Endothelial cell of umbilical vein (primary cell): ENCODE data around the gene PPP1R9A. TPM values are rescaled to one million over a fixed set of nuclear protein-coding genes. Genes with fewer than 3 reads are reported as not detected.

Source experiments
- BruUV-seq: library from RNA; stranded (reverse); fragments of 400-500 nt; replicated peaks from 2 replicates; lab custom pipeline; 2021; lab: Mats Ljungman, UMichigan
- CTCF ChIA-PET: fragments of 300-600, 350-600 bp; sonication (Branson Sonifier 250); formaldehyde crosslinking; loops from one replicate; lab custom pipeline; 2021; ENCODE audit warnings: antibody characterized with exemption, inconsistent platforms; lab: Charles Lee
- POLR2A ChIA-PET: fragments of 300-600, 350-600 bp; sonication (Branson Sonifier 250); formaldehyde crosslinking; loops from one replicate; lab custom pipeline; 2021; ENCODE audit warnings: antibody characterized with exemption, inconsistent platforms; lab: Charles Lee
- DNase-seq: peaks from one replicate; pipeline ENCODE4 v3.0.0-alpha.2; 2011; ENCODE audit warnings: low read depth, low spot score
- FAIRE-seq: peaks from 2 replicates; lab custom pipeline; 2011; peaks lifted over from hg19 to GRCh38; lab: Jason Lieb, UNC
- H2AFZ ChIP-seq: 2 replicates; pipeline ENCODE4 v1.6.0; 2012; ENCODE audit warnings: low read depth, low read length, control low read depth, inconsistent platforms
- H3K27ac ChIP-seq: 2 replicates; pipeline ENCODE4 v1.5.1; 2011; ENCODE audit warnings: low read depth, mild to moderate bottlenecking, control low read depth, low read length, moderate library complexity; ENCODE audit not compliant: insufficient read depth
- H3K27me3 ChIP-seq, 2 experiments: 2 replicates each; pipeline versions ENCODE4 v1.6.0 to v1.6.1; 2011; ENCODE audit warnings: low read length in 2 of 2, mixed read lengths in 1 of 2; ENCODE audit not compliant: control insufficient read depth in 2 of 2, insufficient read depth in 2 of 2
- H3K36me3 ChIP-seq, 2 experiments: 2 replicates in 1 of 2; 3 replicates in 1 of 2; pipeline ENCODE4 v1.5.1; 2011; ENCODE audit warnings: low read length in 2 of 2, mild to moderate bottlenecking in 1 of 2, moderate library complexity in 1 of 2; ENCODE audit not compliant: control insufficient read depth in 2 of 2, insufficient read depth in 2 of 2; ENCODE audit errors: extremely low read depth in 1 of 2
- H3K4me1 ChIP-seq: 3 replicates; pipeline ENCODE4 v1.5.1; 2011; ENCODE audit warnings: mild to moderate bottlenecking, low read length; ENCODE audit not compliant: control insufficient read depth, insufficient read depth; ENCODE audit errors: extremely low read depth
- H3K4me2 ChIP-seq: 2 replicates; pipeline ENCODE4 v1.6.1; 2011; ENCODE audit warnings: low read length, control low read depth, mixed read lengths; ENCODE audit not compliant: insufficient read depth
- H3K4me3 ChIP-seq, 3 experiments: fragments of 200-600 bp in 1 of 3; sonication (generic), shearing (Covaris generic) in 1 of 3; replicated peaks in 1 of 3; 2 replicates each; pipeline ENCODE4 v1.5.1; 2011 to 2016; ENCODE audit warnings: control low read depth in 3 of 3, low read length in 3 of 3, mild to moderate bottlenecking in 2 of 3, inconsistent platforms in 1 of 3, low read depth in 1 of 3, moderate library complexity in 1 of 3; ENCODE audit not compliant: insufficient read depth in 1 of 3
- H3K79me2 ChIP-seq: 2 replicates; pipeline ENCODE4 v1.6.0; 2012; ENCODE audit warnings: low read length, inconsistent platforms; ENCODE audit not compliant: control insufficient read depth, insufficient read depth
- H3K9ac ChIP-seq: replicated peaks from 2 replicates; pipeline ENCODE3; 2011; ENCODE audit warnings: low read length, control low read depth; ENCODE audit not compliant: insufficient read depth; ENCODE audit errors: extremely low read depth
- H3K9me1 ChIP-seq: replicated peaks from 3 replicates; pipeline ENCODE4 v1.6.0; 2011; ENCODE audit warnings: mild to moderate bottlenecking, low read length; ENCODE audit not compliant: control insufficient read depth, insufficient read depth; ENCODE audit errors: extremely low read depth
- H3K9me3 ChIP-seq: replicated peaks from 2 replicates; pipeline ENCODE4 v1.5.1; 2012; ENCODE audit warnings: low read length, inconsistent platforms; ENCODE audit not compliant: control insufficient read depth, insufficient read depth
- H4K20me1 ChIP-seq: replicated peaks from 2 replicates; pipeline ENCODE3; 2011; ENCODE audit warnings: mild to moderate bottlenecking, low read length; ENCODE audit not compliant: control insufficient read depth, insufficient read depth; ENCODE audit errors: extremely low read depth
- EZH2 ChIP-seq: IDR thresholded peaks from 2 replicates; pipeline ENCODE4 v1.6.1; 2012; ENCODE audit warnings: borderline replicate concordance, low read depth, mild to moderate bottlenecking, moderate library complexity, low read length, inconsistent platforms; ENCODE audit not compliant: severe bottlenecking
- FOS ChIP-seq: IDR thresholded peaks from 2 replicates; pipeline ENCODE4 v1.6.1; 2011; ENCODE audit warnings: mild to moderate bottlenecking, low read length, moderate library complexity, borderline replicate concordance; ENCODE audit not compliant: insufficient read depth
- GATA2 ChIP-seq: IDR thresholded peaks from 2 replicates; pipeline ENCODE4 v1.7.0; 2011; ENCODE audit warnings: low read depth, mild to moderate bottlenecking, moderate library complexity, mixed read lengths, low read length; ENCODE audit not compliant: insufficient read length, insufficient read depth
- JUN ChIP-seq: IDR thresholded peaks from 2 replicates; pipeline ENCODE4 v1.6.1; 2011; ENCODE audit warnings: borderline replicate concordance, low read depth; ENCODE audit not compliant: insufficient read length, insufficient read depth
- MYC ChIP-seq: IDR thresholded peaks from one replicate; pipeline ENCODE4 v1.6.1; 2011; ENCODE audit warnings: mild to moderate bottlenecking, low read depth, low read length
- POLR2A ChIP-seq: IDR thresholded peaks from 2 replicates; pipeline ENCODE4 v1.6.1; 2012; ENCODE audit warnings: low read depth, mild to moderate bottlenecking, control low read depth, low read length
- POLR2AphosphoS5 ChIP-seq: IDR thresholded peaks from 2 replicates; pipeline ENCODE4 v1.6.1; 2012; ENCODE audit warnings: low read depth, mild to moderate bottlenecking, control low read depth, low read length, moderate library complexity; ENCODE audit not compliant: insufficient read depth
- dilution Hi-C: fragments of 300-500 bp; cut with MboI; formaldehyde crosslinking; loops from one replicate; pipeline ENCODE4 v1.15.0; 2019; ENCODE audit warnings: low sequenced_read_pairs; ENCODE audit not compliant: extremely low pct_ligation_motif_present
- intact Hi-C: fragments of 100-400 bp; cut with micrococcal nuclease; formaldehyde crosslinking; loops from one replicate; pipeline ENCODE4 v1.10.0; 2022
- polyA plus RNA-seq, 4 experiments: library from polyadenylated mRNA; depleted of rRNA in 3 of 4; stranded (reverse) in 3 of 4; unstranded in 1 of 4; fragments of >200 nt; gene quantifications; 2 replicates each; pipeline versions ENCODE4 v1.2.1 to v1.2.3, GENCODE V29; 2011 to 2012; ENCODE audit warnings: missing spikeins in 1 of 4
- total RNA-seq: library from RNA; stranded (reverse); gene quantifications from 2 replicates; pipeline ENCODE4 v1.2.3, GENCODE V29; 2021
- TF ChIP-seq, protein P1 (sequence below): IDR thresholded peaks from 2 replicates; pipeline ENCODE4 v1.6.1; 2011; ENCODE audit not compliant: insufficient read depth, insufficient read length
- TF ChIP-seq, protein P2 (sequence below), 2 donors: IDR thresholded peaks; 1 replicate in 1 of 2; 2 replicates in 1 of 2; pipeline ENCODE4 v1.5.1; 2011; ENCODE audit warnings: low read length in 2 of 2, mild to moderate bottlenecking in 2 of 2, moderate library complexity in 2 of 2, control low read depth in 1 of 2, inconsistent platforms in 1 of 2, low read depth in 1 of 2; ENCODE audit not compliant: insufficient read depth in 1 of 2; ENCODE audit errors: extremely low read depth in 1 of 2

The PPP1R9A gene
- total and polyA plus RNA-seq, 2 donors (not counting 3 experiments of a cell fraction or from before 2014, with no cell fraction given) = 0.50 to 3.0 TPM

DNA sequence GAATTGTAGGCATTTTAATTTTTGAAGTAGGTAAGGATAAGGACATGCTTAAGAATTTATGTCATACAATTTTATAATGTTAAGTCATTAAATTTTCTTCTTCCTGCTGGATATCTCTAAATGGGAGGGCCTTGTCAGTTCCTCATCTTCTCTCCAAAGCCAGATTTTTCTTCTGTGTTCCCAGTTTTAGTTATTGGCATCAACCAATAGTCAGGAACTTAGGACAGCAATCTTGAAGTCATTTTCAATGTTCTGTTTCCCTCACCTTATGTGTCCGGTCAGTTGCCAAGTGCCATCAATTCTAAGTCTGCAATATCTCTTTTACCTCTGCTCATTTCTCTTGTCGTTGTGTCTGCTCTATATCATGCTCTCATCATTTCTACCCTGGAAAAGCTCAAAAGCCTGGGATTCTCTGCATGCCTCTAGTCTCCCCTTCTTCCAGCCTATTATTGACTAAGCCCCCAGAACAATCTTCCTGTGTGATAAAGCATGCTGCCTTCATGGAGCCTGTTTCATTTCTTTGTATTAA, 145.2 kb downstream of the PPP1R9A start:
- no peak for DNase-seq
- no TSS peak for BruUV-seq
- POLR2A ChIA-PET = no interaction called here
- intact Hi-C loops = no loop called here
- Histone ChIP-seq H3K9me1 (no peaks in the 10 kb centered on the region), H3K79me2 (no peaks in the 10 kb centered on the region), H3K36me3 (no peaks in the 10 kb centered on the region), H2AFZ (no peak overlapping the region), H3K9ac (no peak overlapping the region), H3K9me3 (no peaks in the 10 kb centered on the region), H3K27ac (no peak overlapping the region), H4K20me1 (no peaks in the 10 kb centered on the region), H3K4me3 (no peak overlapping the region), H3K4me1 (no peaks in the 10 kb centered on the region), H3K4me2 (no peak overlapping the region), H3K27me3 (no peaks in the 10 kb centered on the region)
- TF ChIP-seq EZH2 (no peak), FOS (no peak), POLR2A (no peak), POLR2AphosphoS5 (no peak), MYC (no peak), JUN (no peak), GATA2 (no peak)
- TF ChIP-seq, protein P1, sequence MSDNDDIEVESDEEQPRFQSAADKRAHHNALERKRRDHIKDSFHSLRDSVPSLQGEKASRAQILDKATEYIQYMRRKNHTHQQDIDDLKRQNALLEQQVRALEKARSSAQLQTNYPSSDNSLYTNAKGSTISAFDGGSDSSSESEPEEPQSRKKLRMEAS = no peak
- TF ChIP-seq, protein P2, sequence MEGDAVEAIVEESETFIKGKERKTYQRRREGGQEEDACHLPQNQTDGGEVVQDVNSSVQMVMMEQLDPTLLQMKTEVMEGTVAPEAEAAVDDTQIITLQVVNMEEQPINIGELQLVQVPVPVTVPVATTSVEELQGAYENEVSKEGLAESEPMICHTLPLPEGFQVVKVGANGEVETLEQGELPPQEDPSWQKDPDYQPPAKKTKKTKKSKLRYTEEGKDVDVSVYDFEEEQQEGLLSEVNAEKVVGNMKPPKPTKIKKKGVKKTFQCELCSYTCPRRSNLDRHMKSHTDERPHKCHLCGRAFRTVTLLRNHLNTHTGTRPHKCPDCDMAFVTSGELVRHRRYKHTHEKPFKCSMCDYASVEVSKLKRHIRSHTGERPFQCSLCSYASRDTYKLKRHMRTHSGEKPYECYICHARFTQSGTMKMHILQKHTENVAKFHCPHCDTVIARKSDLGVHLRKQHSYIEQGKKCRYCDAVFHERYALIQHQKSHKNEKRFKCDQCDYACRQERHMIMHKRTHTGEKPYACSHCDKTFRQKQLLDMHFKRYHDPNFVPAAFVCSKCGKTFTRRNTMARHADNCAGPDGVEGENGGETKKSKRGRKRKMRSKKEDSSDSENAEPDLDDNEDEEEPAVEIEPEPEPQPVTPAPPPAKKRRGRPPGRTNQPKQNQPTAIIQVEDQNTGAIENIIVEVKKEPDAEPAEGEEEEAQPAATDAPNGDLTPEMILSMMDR (IDR thresholded peaks at IDR 0.05; ENCODE audit: extremely low read depth in 1 of 2, insufficient read depth in 1 of 2, low read depth in 1 of 2, low read length in 2 of 2) = no peak
- dilution Hi-C loops = no loop called here
- CTCF ChIA-PET = no interaction called here
- no peak for FAIRE-seq
